HG02981 (cell line): ENCODE results near the gene ZCCHC14.

Source experiments
- ATAC-seq: cut with Tn5 transposase; IDR thresholded peaks from one replicate; pipeline ENCODE4 v1.9.1; 2021; ENCODE audit warnings: mild to moderate bottlenecking, moderate library complexity; ENCODE audit not compliant: unreplicated experiment

Gene ZCCHC14

DNA sequence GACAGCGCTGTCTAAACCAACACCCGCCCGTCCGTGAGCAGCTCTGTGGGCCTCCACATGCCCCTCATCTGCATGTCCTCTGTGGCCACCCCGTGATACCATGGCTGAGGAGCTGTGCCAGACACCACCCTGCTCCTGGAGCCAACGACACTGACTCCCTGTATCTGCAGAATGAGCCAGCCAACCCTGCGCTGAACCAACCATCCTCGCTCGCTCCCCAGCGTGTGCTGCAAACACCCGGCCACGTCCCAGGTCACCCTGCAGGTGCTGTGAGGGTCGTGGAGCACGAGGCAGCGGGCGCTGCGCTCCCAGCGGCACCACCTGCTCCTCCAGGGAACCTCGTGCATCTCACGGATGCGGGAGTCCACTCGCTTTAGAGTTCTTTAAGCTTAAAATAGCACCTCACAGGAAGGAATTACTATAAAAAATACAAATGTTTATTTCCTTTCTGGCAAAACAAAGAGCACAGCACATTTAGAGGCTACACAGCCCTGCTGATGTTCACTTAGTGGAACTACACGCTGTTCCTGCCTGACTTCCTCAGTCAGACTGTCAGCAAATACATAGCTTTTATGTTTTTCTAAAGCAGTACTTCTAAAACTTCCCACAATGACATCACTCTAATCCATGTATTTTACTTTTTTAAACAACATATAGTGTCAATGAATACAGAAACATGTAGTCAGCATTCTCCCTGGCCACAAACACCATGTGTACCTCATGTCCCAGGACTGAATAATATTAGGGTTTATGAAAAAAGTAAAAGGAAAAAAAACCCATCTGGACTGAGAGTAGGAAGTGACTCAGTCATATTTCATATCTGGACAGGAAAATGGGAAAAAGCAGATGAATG, 57.2 kb downstream of the ZCCHC14 start:
- no peak for ATAC-seq

DNA sequence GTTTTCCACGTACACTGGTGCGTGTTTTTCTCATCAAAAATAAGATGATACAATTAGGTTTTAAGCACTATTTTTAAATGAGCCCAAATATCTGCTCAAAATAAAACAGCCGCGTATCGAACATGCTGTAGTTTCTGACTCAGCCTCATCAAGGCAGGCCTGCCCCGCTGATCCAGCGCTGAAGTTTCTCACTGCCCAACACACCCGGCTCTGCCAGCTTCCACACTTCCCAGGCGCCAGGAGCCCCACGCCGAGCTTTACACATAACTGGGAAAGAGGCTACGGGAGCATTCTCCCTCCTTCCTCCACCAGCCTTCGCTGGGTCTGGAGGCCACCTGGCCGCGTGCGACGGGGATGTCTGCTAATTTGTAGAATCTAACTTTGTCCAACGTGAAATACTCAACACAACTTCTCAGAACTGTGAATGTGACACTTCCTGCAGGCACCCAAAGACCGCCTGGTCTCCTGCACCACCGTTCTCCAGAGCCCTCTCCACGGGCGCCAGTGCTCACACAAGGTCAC, 58.6 kb downstream of the ZCCHC14 start:
- ATAC-seq = no peak

DNA sequence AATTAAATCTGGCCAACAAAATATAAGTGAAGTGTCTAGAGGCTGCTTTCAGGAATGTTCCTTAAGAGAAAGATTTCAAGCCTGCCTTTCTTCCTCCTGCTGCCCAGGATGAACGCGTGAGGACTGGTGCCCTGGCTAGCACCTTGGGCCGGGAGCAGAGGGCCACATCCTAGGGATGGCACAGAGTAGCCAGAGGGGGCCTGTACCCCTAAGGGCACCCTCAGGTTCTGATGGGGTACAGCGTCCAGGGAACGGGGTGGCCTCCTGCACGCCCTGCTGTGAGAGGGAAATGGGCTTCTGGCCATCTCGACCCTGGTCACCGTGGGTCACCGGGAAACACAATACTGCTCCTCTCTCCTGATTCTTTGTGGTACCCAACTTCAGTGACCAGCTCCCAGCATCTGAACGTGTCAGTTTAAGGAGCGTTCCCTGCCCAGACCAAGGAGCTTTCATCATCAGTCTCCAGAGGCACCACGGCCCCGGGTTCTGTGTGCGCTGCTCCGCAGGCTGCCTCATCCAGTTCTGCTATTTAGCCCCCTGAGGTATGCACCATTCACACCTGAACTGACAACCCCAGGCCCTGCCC, 60.4 kb downstream of the ZCCHC14 start:
- ATAC-seq = no peak

DNA sequence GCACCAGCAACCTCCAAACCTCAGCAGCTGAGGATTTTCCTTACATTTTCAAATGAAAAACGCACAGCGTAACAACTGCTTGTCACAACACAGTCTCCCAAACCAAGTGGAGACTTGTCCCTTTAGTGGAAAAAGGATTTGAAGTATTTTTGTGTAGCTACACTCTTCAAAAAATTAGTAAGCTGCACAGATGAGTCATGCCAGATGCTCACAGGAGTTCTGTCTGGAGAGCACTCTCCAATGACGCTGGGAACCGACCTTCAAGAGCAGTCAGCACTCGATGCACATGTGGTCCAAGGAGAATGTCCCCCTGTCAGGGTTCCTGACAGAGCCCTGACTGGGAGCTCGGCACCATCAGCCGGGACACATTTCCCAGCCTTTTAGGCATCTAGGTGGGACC, 60.9 kb downstream of the ZCCHC14 start:
- ATAC-seq = no peak

DNA sequence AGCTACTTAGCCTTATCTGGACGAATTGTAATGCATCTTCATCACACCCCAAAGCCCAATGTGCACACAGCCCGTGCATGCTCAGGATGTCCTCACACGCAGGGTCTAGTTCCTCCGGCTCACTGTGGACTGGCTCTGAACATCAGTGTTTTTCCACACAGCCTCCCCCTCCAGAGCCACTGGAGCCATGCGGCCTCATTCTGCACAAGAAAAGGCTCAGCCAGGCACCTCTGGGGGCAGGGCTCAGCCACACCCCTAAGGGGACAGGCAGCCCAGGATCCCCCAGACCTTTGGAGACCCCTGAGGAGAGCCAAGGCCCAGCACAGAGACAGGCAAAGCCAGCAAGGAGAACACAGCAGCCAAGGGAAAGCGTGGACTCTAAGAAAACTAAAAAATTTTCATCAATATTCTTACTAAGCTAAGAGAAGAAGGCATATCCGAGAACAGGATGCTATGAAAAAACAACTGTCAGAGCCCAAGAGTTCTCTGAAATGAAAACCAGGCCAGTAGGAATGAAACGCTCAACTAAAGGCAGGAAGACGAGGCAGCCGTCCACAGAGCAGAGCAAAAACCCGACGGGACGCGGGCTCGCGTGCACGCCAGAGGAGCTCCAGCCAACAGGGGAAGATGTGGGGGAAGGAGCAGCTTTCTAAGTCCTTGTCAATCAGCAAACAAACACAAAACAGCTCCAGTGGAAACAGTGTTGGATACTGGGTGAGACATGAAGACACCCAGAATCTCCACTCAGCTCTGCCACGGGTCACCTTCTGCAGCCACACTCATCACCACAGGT, 66.2 kb downstream of the ZCCHC14 start:
- no peak for ATAC-seq

DNA sequence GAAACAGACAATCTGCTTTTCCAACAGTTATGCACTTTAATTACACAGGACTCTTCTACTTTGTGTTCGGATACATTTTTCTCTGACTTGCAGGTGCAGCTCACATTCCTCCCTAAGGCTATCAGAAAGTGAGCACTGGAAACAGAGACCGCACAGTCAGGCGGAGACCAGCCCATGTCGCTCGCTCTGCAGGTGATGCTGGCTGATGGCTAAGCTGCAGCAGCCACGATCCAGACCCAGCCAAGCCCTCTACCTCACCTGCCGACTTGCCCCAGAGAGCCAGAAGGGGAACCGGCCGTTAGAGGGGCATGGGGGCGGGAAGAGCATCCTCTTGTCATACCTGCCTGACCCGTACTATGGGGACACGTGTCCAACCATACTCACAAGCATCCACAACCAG, 66.9 kb downstream of the ZCCHC14 start:
- ATAC-seq = no peak

DNA sequence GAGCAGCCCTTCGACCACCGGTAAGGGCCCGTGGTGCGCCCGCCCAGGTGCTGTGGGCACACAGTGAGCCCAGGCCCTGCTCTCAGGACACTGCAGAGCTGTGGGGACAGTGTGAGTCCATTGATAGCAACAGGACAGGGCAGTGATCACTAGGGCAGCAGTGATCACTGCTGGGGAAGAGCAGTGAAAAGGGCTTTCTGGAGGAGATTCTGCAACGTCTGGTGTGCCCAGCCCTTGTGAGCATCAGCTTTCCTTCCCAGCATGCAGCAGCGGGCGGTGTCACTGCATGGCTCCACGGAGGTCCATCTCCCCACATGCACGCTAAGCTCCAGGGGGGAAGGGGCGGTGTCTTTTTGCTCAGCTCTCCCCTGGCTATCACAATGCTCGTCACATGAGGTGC, 68.6 kb downstream of the ZCCHC14 start:
- ATAC-seq = no peak

DNA sequence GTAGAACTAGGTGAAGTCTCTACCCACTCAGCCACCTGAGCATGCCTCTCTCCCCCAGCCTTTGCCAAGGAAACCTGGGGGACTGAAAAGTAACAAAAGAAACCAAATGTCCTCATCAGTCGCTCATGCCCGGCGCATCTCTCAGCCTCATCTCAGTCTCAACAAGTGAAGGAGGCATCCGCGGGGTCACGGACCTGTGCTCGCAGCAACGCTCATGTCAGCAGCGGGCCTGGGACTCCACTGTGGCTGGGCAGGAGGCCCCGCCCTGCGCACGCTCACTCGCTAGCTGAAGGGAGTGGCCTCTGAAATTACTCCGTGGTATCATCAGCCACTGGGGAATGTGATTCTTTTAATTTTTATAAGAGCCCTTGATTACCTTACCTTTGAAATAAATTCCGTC, 69.4 kb downstream of the ZCCHC14 start:
- no peak for ATAC-seq

DNA sequence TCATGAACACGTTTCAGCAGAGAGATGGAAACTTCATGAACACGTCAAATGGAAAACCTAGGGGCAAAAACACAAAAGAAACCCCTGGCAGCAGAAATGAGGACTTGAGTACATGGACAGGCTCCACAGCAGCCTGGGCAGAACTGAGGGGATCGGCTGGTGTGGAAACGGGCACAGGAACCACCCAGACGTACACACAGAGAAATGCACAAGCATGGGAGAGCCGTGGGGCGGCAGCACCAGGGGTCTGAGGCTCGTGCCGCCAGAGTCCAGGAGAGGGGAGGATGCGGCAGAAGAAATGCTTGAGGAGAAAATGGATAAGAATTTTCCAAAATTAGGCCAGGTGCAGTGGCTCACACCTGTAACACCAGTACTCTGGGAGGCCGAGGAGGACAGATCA, 70.7 kb downstream of the ZCCHC14 start:
- no peak for ATAC-seq

DNA sequence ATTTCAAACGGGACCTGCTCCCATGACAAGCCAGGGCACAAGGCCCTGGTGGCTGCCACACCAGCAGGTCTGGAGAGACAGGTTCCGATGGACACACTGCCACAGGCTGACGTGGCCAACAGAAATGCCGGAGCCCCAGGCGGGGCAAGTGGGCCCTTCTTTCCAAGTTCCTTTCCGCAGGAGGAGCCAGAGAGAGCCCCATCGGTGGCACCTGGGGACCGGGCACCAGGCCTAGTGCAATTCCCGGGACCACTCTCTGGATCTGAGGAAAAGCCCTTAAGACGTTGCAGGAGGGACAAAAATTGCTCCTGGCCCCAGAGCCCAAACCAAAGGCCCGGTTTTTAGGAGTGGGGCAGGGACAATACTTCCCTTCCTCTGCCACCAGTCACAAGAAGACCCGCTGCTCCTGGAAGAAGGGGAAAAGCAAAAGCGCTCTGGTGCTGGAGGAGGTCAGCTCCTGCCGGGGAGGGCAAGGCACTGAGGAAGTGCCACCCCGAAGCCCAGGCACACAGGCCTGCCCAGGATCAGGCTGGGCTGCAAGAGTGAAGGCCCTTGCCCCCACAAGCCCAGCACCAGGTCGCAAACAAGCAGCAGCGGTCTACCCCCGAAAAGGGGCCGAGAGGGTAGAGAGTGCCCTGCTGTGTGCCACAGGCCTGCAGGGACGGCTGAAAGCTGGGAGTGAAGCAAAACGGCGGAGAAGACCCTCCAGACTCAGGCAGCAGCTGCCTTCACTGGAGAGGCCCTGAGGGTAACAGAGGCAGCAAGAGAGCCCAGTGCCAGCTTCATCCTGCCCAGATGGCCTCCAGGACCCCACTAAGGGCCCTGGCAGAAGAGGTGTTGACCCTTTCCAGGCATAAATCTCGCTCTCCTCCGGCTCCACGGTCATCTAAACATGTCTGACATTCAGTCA, 71.6 kb downstream of the ZCCHC14 start:
- ATAC-seq = no peak

DNA sequence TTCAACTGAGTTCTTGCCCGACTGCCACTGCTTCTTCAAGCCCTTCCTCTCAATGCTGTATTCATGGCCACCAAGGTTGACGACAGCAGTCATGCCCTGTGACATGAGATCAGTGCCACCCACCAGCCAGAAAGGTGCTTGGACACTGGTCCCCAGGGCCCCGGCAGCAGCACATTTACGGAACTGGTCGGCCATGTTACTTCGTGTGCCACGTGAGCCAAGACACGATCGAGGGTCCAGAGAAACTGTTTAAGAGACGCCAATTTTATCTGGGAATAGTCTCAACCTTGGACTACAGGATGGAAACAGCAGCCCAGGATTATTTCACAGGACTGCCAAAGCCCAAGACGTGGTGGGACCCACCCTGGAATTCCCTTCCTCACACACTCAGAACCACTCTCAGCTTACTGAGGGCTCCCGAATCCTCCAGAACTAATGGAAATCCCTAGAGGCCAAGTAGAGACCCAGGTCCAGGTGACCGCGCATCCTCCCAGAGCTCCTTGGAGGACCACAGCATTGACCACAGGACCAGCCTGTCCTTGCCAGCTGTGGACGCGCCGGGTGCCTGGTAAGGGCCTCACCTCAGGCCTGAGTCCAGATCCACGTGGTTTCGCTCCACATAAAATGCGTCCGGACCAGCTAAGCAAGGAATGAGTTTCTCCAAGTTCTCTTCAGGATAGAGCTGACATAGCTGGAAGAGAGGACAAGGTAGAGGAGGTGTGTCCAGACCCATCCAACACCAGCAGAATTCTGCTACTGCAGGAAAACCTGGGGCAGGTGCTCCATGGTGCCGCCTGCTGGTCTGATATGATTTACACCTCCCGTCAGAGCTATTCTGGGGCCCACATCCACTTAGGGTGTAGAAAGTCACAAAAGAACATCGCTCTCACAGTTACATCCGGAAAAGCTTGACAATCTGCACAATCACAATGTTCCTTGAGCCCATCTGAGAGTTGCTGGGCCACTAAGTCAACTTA, 72.5 kb downstream of the ZCCHC14 start:
- no peak for ATAC-seq

DNA sequence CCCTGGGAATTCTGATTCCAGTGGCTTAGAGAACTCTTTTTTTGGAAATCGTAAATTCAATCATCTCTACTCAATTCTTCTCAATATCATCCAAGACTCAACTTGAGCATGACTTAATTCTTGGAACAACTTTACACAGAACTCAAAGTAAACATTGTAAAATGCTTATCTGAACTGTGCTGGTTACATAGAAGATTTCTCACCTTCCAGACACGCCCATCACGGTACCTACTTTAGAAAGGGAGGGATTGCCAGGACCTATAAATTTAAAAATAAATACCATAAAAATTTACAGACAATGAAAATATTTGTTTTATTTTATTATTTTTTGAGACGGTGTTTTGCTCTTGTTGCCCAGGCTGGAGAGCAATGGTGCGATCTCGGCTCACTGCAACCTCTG, 74.2 kb downstream of the ZCCHC14 start:
- ATAC-seq = no peak

DNA sequence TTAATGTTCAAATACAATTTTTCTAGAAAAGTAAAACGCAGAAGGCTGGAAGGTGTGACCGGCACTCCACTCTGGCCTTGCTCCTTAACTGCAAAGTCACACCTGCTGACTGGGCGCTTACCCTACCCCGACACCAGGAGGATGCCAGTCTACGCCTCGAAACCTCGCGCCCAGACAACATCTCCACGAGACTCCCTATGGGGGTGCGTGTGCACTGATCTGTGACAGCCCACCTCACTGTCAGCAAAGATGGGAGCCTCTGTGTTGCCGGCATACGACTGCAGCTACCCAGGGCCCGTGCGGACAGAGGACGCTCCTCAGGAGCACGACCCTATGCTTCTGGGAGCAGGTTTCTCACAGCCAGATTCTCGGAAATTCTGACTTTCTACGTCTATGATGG, 74.6 kb downstream of the ZCCHC14 start:
- no peak for ATAC-seq

DNA sequence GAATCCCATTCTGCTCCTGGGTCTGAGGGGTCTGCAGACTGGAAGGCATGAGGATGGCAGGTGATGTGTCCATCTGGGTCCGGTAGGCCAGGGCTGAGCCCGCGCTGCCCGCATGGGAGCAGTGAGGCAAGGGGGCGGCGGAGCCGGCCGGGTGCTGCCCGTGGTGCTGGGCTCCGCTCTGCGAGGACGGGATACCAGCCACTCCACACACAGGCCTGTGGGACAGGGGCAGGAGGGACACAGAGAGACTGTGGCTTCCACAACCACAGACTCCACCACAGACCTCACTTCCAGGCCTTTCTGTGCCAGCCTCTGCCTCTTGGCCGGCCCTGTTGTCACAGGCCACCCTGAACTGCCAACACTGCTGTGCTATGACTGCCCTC, 75.3 kb downstream of the ZCCHC14 start:
- ATAC-seq = no peak

DNA sequence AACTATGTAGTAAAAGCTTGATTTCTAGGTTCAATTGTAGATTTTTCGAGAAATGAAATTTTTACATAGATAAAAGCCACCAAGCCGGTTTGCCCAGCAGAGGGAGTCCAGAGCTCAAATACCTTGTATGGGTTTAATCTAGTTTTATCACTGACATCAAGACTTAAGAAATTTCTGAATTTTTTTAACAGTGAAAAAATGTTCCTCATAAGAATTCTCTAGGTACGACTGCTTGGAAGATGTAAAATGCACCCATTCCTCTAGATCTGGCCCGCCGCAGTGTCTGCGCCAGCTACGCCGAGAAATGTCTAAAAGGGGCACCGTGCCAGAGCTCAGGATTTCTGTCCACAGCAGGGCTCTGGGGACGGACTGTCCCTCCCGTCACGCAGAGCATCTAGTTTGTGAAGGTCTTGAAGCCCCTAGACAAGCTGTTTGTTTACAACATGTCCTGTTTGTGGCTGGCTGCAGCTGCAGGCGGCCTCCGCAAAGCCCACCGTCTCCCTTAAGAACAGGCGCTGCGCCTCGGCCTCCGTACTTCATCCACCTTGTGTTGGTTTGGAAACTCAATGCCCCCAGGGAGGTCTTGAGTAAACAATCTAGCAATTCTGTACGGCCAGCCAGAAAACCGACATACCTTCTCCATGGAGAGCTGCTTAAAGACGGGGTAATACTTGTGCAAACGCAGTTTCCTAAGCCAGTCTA, 75.8 kb downstream of the ZCCHC14 start:
- no peak for ATAC-seq

DNA sequence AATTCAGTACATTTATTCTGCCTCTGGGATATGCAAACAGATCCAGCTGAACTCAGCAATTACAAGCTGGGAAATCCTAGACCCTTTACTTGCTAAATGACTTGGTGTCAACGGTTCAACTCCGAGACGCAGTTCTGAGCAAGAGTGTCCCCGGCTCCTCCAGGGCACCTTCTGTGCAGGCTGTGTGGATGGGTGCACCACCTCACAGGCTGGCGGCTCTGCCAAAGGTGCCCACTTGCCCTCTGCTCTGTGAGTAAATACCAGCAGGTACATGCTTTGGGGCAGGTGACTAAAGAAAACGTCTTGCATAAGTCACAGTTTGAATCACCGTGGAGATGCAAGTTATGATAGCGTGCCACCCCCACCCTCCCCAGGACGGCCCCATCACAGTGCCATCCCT, 77.4 kb downstream of the ZCCHC14 start:
- ATAC-seq = no peak

DNA sequence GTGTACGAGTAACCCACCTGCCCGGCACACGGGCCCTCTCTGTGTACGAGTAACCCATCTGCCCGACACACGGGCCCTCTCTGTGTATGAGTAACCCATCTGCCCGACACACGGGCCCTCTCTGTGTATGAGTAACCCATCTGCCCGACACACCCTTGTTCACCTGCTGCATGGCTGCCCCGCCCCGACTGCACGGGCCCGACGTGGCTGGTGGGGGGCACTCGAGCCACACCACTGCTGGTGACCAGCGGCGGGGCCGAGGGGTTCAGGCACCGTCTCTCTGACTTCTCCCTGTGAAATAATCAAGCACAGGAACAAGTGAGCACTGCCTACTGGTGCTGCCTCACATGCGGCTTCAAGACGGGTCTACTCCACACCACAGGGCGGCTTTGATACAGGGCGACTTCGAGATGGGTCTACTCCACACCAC, 78.6 kb downstream of the ZCCHC14 start:
- ATAC-seq = no peak

DNA sequence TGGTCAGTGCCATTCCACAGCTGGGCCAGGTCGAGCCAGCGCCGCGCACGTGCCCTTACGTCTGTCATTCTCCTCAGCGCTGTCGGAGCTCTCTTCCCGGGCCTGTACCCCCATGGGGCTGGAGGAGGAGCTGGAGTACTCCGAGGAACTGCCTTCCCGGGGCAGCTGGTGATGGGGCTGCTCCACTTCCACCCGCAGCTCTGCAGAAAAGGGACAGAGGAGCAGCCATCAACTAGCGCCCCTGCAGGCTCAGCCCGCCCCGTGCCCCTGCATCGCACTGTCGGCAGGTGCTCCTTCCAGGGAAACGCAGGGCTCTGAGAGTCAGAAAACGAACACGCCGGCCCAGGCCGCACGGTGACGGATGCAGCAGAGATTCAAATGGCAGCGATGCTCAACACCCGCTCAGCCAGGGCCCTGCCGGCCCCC, 79.8 kb downstream of the ZCCHC14 start:
- ATAC-seq = no peak
